GM12801 (cell line): Measurements from ENCODE around the gene SEC22A.

Source experiments
- CTCF ChIP-seq: IDR thresholded peaks from one replicate; pipeline ENCODE4 v1.5.1; 2011; ENCODE audit warnings: control low read depth; ENCODE audit not compliant: insufficient read length; ENCODE audit errors: extremely low read depth

SEC22A gene

DNA sequence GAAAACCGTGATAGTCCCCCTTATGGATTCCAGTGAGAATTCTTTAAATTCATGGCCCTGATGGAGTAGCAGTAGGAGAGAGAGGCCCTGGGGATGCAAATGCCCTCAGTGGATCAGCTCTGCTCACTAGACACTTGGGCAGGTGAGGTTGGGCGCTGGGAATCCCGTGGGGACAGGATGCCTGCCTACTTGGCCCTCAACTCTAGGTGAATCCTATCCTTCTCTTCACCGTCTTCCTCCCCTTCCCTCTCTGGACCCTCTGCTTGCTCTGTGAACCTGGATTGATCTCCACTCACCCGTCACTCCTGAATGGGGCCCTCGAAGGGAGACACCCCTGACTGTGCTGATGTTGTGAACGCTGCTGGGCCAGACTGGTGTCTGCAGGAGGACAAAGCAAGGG is 77.4 kb downstream of the SEC22A start:
- no peak for TF ChIP-seq CTCF

DNA sequence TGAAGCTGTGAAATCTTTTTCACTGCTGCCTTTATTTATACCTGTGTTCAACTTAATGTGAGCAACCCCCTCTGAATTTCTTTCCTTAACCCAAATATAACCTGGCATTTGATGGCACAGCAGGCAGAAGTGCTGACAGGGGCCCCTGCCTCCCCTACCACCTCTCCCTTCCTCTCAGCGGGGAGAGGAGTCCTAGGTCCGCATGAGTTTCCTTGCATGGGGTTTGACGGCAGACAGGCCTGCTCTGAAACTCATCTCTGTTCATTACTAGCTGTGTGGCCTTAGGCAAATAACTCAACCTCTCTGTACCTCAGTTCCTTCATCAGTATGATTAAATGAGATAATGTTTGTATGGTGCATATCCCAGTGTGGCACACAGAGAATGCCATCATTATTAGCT is 79.7 kb downstream of the SEC22A start:
- TF ChIP-seq CTCF, result no peak

- no peak for TF ChIP-seq CTCF
Measured at GRCh38 chr3:123281929-123282328, 80.2 kb downstream of the SEC22A start.

DNA sequence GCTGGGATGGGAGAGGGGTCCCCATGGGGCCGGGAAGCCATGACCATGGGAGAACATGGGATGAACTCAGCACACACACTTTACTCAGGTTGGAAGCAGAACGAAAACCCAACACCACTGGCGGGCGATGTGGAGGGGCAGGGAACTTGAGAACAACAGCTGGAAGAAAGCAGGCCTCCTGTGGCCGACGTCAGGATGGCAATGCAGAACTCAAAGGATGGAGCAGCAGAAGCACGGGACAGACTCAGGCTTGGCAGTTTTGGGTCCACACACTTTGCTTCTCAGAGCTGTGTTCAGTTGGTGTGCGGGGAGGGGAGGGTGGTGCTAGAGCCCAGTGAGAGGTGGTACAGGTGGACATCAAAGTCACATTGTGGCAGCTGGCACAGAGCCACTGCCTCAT is 80.7 kb downstream of the SEC22A start:
- no peak for TF ChIP-seq CTCF

- TF ChIP-seq CTCF, result no peak
Measured at GRCh38 chr3:123283074-123283473, 81.3 kb downstream of the SEC22A start.

GRCh38 chr3:123283657-123284398 is 82.1 kb downstream of the SEC22A start:
- TF ChIP-seq CTCF, result no peak

GRCh38 chr3:123284399-123285010 is 82.8 kb downstream of the SEC22A start:
- TF ChIP-seq CTCF, result no peak
